OCI-M2 (cell line): ENCODE data around the gene SRSF5.

Experiments
- DNase-seq: peaks from one replicate; lab custom pipeline; 2025; ENCODE audit not compliant: unreplicated experiment; lab: John Stamatoyannopoulos, UW

SRSF5 gene

GRCh38 chr14:69769623-69770022, 2.7 kb downstream of the SRSF5 start:
- no peak for DNase-seq

GRCh38 chr14:69770559-69770958, 3.6 kb downstream of the SRSF5 start:
- no peak for DNase-seq

- DNase-seq = no peak
Observed at GRCh38 chr14:69771136-69771535, 4.2 kb downstream of the SRSF5 start.

- no peak for DNase-seq
Observed at GRCh38 chr14:69772082-69773017, 5.4 kb downstream of the SRSF5 start.

GRCh38 chr14:69773571-69774276, 6.8 kb downstream of the SRSF5 start:
- DNase-seq = no peak

- DNase-seq = no peak
Observed at GRCh38 chr14:69775012-69775411, 8.1 kb downstream of the SRSF5 start.

GRCh38 chr14:69776875-69777453, 10.0 kb downstream of the SRSF5 start:
- DNase-seq = no peak

- no peak for DNase-seq
Observed at GRCh38 chr14:69779088-69779487, 12.1 kb downstream of the SRSF5 start.

- no peak for DNase-seq
Observed at GRCh38 chr14:69780092-69780491, 13.2 kb downstream of the SRSF5 start.

GRCh38 chr14:69780952-69781351, 14.0 kb downstream of the SRSF5 start:
- no peak for DNase-seq

- DNase-seq = no peak
Observed at GRCh38 chr14:69784942-69785341, 18.0 kb downstream of the SRSF5 start.

- DNase-seq = no peak
Observed at GRCh38 chr14:69786603-69787002, 19.7 kb downstream of the SRSF5 start.

- DNase-seq = no peak
Observed at GRCh38 chr14:69789118-69789640, 22.2 kb downstream of the SRSF5 start.

- no peak for DNase-seq
Observed at GRCh38 chr14:69792887-69793421, 26.0 kb downstream of the SRSF5 start.

- no peak for DNase-seq
Observed at GRCh38 chr14:69794791-69795190, 27.8 kb downstream of the SRSF5 start.

- no peak for DNase-seq
Observed at GRCh38 chr14:69795691-69796090, 28.7 kb downstream of the SRSF5 start.

GRCh38 chr14:69796797-69797500, 30.0 kb downstream of the SRSF5 start, which contains the start of gene SLC10A1:
Gene SLC10A1, minus strand, starts transcription at chr14:69797241. Its CDS starts 86 bp downstream, at chr14:69797155.
- no peak for DNase-seq

- DNase-seq = no peak
Observed at GRCh38 chr14:69797573-69798338, 30.8 kb downstream of the SRSF5 start.

GRCh38 chr14:69798339-69798735, 31.4 kb downstream of the SRSF5 start:
- DNase-seq = no peak

GRCh38 chr14:69803753-69804152, 36.8 kb downstream of the SRSF5 start:
- no peak for DNase-seq
